Uterus (tissue), 4 donors: ENCODE data around the gene CDH8. TPM values are rescaled to one million over a fixed set of nuclear protein-coding genes. Genes with fewer than 3 reads are reported as not detected.

Source experiments
- DNase-seq, 2 donors: peaks; one replicate each; pipeline ENCODE4 v3.0.0-alpha.2; 2019 to 2020
- H3K27ac ChIP-seq, 2 donors: fragments of 200-600 bp; sonication (generic); 1 replicate in 1 of 2; 2 replicates in 1 of 2; pipeline ENCODE4 v1.5.1; 2016 to 2018
- H3K27me3 ChIP-seq, 2 donors: fragments of 200-600 bp; sonication (generic); one replicate each; pipeline ENCODE4 v1.5.1; 2018 to 2019; ENCODE audit warnings: control low read depth in 1 of 2
- H3K36me3 ChIP-seq, 2 donors: fragments of 200-600 bp; sonication (generic); one replicate each; pipeline ENCODE4 v1.5.1; 2019; ENCODE audit warnings: control low read depth in 1 of 2
- H3K4me1 ChIP-seq, 2 donors: fragments of 200-600 bp; sonication (generic); one replicate each; pipeline ENCODE4 v1.5.1; 2018 to 2019; ENCODE audit warnings: control low read depth in 1 of 2
- H3K4me3 ChIP-seq, 2 donors: fragments of 200-600 bp; sonication (generic); 1 replicate in 1 of 2; 2 replicates in 1 of 2; pipeline ENCODE4 v1.5.1; 2018 to 2019; ENCODE audit warnings: mild to moderate bottlenecking in 1 of 2
- H3K9me3 ChIP-seq, 2 donors: fragments of 200-600 bp; sonication (generic); one replicate each; pipeline ENCODE4 v1.5.1; 2019; ENCODE audit warnings: control low read depth in 1 of 2
- CTCF ChIP-seq, 4 experiments: fragments of 200-600 bp in 2 of 4; fragments of 450-650 bp in 2 of 4; sonication (generic) in 2 of 4; IDR thresholded peaks; one replicate each; pipeline ENCODE4 v1.5.1; 2016 to 2019; ENCODE audit warnings: antibody characterized with exemption in 4 of 4, mild to moderate bottlenecking in 2 of 4, moderate library complexity in 1 of 4
- POLR2A ChIP-seq, 2 donors: fragments of 450-650 bp; IDR thresholded peaks; one replicate each; pipeline ENCODE4 v1.6.1; 2016; ENCODE audit warnings: antibody characterized with exemption in 2 of 2, mild to moderate bottlenecking in 1 of 2, moderate library complexity in 1 of 2
- intact Hi-C: fragments of 100-400 bp; cut with DNase I; formaldehyde crosslinking; loops from one replicate; pipeline ENCODE4 v1.15.1; 2023; ENCODE audit warnings: low total_unique reads
- total RNA-seq, 4 donors: library from RNA; depleted of rRNA in 3 of 4; stranded (reverse); fragments of >200 nt in 3 of 4; gene quantifications; one replicate each; pipeline versions ENCODE4 v1.1.0 to v1.2.4, GENCODE V29; 2014 to 2023
- donor health status: DM: yes; HTN: yes; CAD: no.

Gene CDH8
- 1 to 10 TPM in 2 of 4 donors, not detected in 2; 2.0 to 6.0 TPM for total RNA-seq

GRCh38 chr16:62036101-62036801 lies at the start of gene CDH8:
Gene CDH8, minus strand, starts transcription at chr16:62036438. Its CDS starts 15,035 bp downstream, at chr16:62021403.
- TF ChIP-seq CTCF (IDR thresholded peaks at IDR 0.05) (no peak), POLR2A (IDR thresholded peaks at IDR 0.05) (no peak)
- DNase-seq, result no peak
- intact Hi-C loops, result no loop called here
- H3K4me3 ChIP-seq, result peak within 1 kb of the TSS in 1 of 2 donors; percentile 20
- H3K4me1 ChIP-seq, result peaks cover 0 to 8% of the 10 kb centered on the region in 2 donors
- H3K27me3 ChIP-seq, result peaks cover 0 to 23% of the 10 kb centered on the region in 2 donors
- H3K27ac ChIP-seq, result no peak within 1 kb of the TSS
- H3K36me3 ChIP-seq, result no peaks in the 10 kb centered on the region
- H3K9me3 ChIP-seq, result no peaks in the 10 kb centered on the region

- Histone ChIP-seq H3K4me1 (no peaks in the 10 kb centered on the region), H3K27ac (no peak overlapping the region), H3K4me3 (no peak overlapping the region), H3K36me3 (no peaks in the 10 kb centered on the region), H3K27me3 (no peaks in the 10 kb centered on the region), H3K9me3 (no peaks in the 10 kb centered on the region)
- intact Hi-C loops, result no loop called here
- TF ChIP-seq CTCF (IDR thresholded peaks at IDR 0.05), result no peak
- TF ChIP-seq POLR2A (IDR thresholded peaks at IDR 0.05), result no peak
- DNase-seq, result no peak
Measured at GRCh38 chr16:62079236-62079635, 43.0 kb upstream of the CDH8 start.

GRCh38 chr16:62077998-62078397 lies 41.8 kb upstream of the CDH8 start:
- no peak overlapping the region for H3K27ac ChIP-seq
- no peaks in the 10 kb centered on the region for H3K36me3 ChIP-seq
- no peak for DNase-seq
- no peaks in the 10 kb centered on the region for H3K9me3 ChIP-seq
- intact Hi-C loops, result no loop called here
- TF ChIP-seq CTCF (IDR thresholded peaks at IDR 0.05) (no peak), POLR2A (IDR thresholded peaks at IDR 0.05) (no peak)
- no peaks in the 10 kb centered on the region for H3K27me3 ChIP-seq
- H3K4me1 ChIP-seq, result no peaks in the 10 kb centered on the region
- no peak overlapping the region for H3K4me3 ChIP-seq

- Histone ChIP-seq H3K4me1 (no peaks in the 10 kb centered on the region), H3K9me3 (no peaks in the 10 kb centered on the region), H3K27ac (no peak overlapping the region), H3K4me3 (no peak overlapping the region), H3K36me3 (no peaks in the 10 kb centered on the region), H3K27me3 (no peaks in the 10 kb centered on the region)
- no peak for TF ChIP-seq CTCF (IDR thresholded peaks at IDR 0.05)
- TF ChIP-seq POLR2A (IDR thresholded peaks at IDR 0.05), result no peak
- DNase-seq, result no peak
- intact Hi-C loops, result no loop called here
Measured at GRCh38 chr16:62076886-62077285, 40.6 kb upstream of the CDH8 start.

- Histone ChIP-seq H3K4me1 (no peaks in the 10 kb centered on the region), H3K4me3 (no peak overlapping the region), H3K36me3 (no peaks in the 10 kb centered on the region), H3K27ac (no peak overlapping the region), H3K9me3 (no peaks in the 10 kb centered on the region), H3K27me3 (no peaks in the 10 kb centered on the region)
- TF ChIP-seq CTCF (IDR thresholded peaks at IDR 0.05), result no peak
- no peak for TF ChIP-seq POLR2A (IDR thresholded peaks at IDR 0.05)
- DNase-seq, result no peak
- intact Hi-C loops, result no loop called here
Measured at GRCh38 chr16:62068747-62069146, 32.5 kb upstream of the CDH8 start.
